Astrocyte of the spinal cord (primary cell): Measurements from ENCODE around the gene MEGF11.

Source experiments
- DNase-seq: peaks from one replicate; pipeline ENCODE4 v3.0.0; 2011; ENCODE audit warnings: low read depth, low spot score
- H3K4me3 ChIP-seq: 2 replicates; pipeline ENCODE4 v1.5.1; 2011; ENCODE audit warnings: low read depth, mild to moderate bottlenecking, low read length, moderate library complexity
- in situ Hi-C: cut with HindIII; loops from 2 replicates; pipeline ENCODE4 v1.10.0; 2017; ENCODE audit warnings: low sequenced_read_pairs
- TF ChIP-seq, protein P1 (sequence below): IDR thresholded peaks from 2 replicates; pipeline ENCODE4 v1.5.1; 2012; ENCODE audit warnings: low read depth, mild to moderate bottlenecking, low read length, inconsistent platforms

The MEGF11 gene

DNA sequence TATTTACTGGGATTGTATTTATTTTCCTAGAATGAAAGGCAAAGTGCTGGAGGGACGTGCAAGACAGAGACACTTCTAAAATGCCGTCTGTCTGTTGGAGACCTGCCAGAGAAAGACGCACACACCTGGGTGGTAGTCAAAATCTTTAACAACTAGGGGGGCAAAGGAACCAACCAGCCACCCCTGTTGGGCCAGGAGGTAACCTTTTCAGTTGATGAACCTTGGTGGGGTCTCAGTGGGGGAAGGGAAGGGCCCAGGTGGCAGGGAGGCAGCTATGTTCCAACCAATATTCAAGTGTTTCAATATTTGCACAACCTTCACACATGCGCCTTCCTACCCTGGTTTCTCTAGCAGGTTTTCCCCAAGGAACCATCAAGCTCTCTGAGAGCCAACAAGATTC is 99.0 kb downstream of the MEGF11 start:
- TF ChIP-seq, protein P1, sequence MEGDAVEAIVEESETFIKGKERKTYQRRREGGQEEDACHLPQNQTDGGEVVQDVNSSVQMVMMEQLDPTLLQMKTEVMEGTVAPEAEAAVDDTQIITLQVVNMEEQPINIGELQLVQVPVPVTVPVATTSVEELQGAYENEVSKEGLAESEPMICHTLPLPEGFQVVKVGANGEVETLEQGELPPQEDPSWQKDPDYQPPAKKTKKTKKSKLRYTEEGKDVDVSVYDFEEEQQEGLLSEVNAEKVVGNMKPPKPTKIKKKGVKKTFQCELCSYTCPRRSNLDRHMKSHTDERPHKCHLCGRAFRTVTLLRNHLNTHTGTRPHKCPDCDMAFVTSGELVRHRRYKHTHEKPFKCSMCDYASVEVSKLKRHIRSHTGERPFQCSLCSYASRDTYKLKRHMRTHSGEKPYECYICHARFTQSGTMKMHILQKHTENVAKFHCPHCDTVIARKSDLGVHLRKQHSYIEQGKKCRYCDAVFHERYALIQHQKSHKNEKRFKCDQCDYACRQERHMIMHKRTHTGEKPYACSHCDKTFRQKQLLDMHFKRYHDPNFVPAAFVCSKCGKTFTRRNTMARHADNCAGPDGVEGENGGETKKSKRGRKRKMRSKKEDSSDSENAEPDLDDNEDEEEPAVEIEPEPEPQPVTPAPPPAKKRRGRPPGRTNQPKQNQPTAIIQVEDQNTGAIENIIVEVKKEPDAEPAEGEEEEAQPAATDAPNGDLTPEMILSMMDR = no peak
- DNase-seq = no peak
- in situ Hi-C loops = no loop called here
- no peak overlapping the region for H3K4me3 ChIP-seq

DNA sequence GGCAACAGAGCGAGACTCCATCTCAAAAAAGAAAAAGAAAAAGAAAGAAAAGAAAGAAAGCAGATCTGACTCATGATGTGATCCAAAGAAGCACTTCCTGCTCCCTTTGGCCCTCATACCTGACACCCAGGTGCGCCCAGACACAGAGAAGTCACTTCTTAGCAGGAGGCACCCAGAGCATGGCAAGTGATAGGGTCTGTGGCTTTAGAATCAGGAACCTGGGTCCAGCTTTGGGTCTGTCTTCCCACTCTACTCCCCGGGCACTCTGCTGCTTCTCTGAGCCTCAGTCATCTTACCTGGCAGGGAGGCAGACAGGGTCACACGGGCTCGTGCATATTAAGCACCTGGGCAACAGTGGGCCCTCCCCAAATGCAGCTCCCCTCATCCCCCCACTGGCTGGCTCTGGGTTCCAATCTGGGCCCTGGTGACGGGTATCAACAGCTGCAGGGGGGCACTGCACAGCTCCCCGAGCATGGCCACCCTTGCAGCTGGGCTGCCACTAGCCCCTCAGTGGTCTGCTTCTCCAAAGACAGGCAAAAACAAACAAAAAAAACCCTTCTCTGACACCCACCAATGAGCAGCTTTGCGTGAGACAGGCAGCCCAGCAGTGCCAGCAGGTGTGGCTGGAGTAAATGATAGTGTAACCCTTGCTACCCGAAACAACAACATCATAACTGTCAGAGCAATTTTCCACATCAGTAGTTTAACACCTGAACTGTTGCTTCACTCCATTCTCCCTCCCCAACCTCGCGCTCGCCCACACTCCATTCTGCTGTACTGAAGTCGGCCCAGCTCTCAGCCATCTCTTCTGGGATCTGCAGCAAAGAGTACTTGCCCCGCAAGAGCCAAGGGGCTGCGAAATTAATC is 99.8 kb downstream of the MEGF11 start:
- H3K4me3 ChIP-seq = no peak overlapping the region
- DNase-seq = no peak
- TF ChIP-seq, protein P1 = no peak
- in situ Hi-C loops = no loop called here

- no peak overlapping the region for H3K4me3 ChIP-seq
- DNase-seq = no peak
- in situ Hi-C loops = no loop called here
- TF ChIP-seq, protein P1 = no peak
Observed at GRCh38 chr15:66152650-66153049, 100.9 kb downstream of the MEGF11 start.

- DNase-seq = no peak
- TF ChIP-seq, protein P1 = no peak
- no peak overlapping the region for H3K4me3 ChIP-seq
- in situ Hi-C loops = no loop called here
Observed at GRCh38 chr15:66151809-66152208, 101.7 kb downstream of the MEGF11 start.

GRCh38 chr15:66149871-66150270 is 103.7 kb downstream of the MEGF11 start:
- no peak overlapping the region for H3K4me3 ChIP-seq
- TF ChIP-seq, protein P1 = no peak
- in situ Hi-C loops = no loop called here
- DNase-seq = no peak

DNA sequence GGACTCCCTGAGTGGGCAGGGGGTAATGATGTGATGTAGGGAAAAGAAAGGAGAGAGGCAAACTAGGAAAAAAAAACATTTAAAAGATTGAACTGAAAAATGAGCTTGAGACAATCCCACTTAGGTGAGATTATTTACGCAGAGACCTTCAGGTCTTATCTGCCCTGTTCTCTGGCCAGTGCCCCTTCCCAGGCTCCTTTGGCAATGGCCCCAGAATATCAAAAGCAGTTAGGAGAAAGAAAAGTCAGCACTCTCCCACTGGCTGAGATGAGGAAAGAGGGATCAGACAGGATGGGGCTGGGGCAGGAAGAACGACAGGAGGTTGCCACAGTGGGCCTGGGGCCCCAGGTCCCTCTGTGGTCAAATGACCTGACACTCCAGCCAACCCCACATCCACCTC is 105.4 kb downstream of the MEGF11 start:
- DNase-seq = no peak
- no peak overlapping the region for H3K4me3 ChIP-seq
- TF ChIP-seq, protein P1 = no peak
- in situ Hi-C loops = no loop called here
